SJSA1 (cell line): ENCODE results near the gene KRTAP4-3. TPM values are rescaled to one million over a fixed set of nuclear protein-coding genes. Genes with fewer than 3 reads are reported as not detected.
"Not testable (repeated sequence)": the region's sequence is repeated elsewhere in the genome, so short reads cannot be mapped to it uniquely, and the experiment has no call there.

Experiments
- DNase-seq, 2 experiments: peaks; one replicate each; pipeline ENCODE4 v3.0.0-alpha.2; 2015 to 2020; ENCODE audit warnings: low spot score in 2 of 2, low read depth in 1 of 2
- H3K27ac ChIP-seq: fragments of 250-450 bp; sonication (Bioruptor Pico); 2 replicates; pipeline ENCODE4 v1.5.1; 2020; ENCODE audit warnings: mild to moderate bottlenecking, moderate library complexity
- H3K27me3 ChIP-seq: fragments of 250-450 bp; sonication (Bioruptor Pico); replicated peaks from 2 replicates; pipeline ENCODE4 v1.5.1; 2020; ENCODE audit warnings: mild to moderate bottlenecking, moderate library complexity
- H3K36me3 ChIP-seq: fragments of 250-450 bp; sonication (Bioruptor Pico); 2 replicates; pipeline ENCODE4 v1.5.1; 2020; ENCODE audit warnings: mild to moderate bottlenecking
- H3K4me1 ChIP-seq: fragments of 250-450 bp; sonication (Bioruptor Pico); replicated peaks from 2 replicates; pipeline ENCODE4 v1.6.1; 2021; ENCODE audit warnings: mild to moderate bottlenecking
- H3K4me3 ChIP-seq: fragments of 250-450 bp; sonication (Bioruptor Pico); 2 replicates; pipeline ENCODE4 v1.5.1; 2020; ENCODE audit warnings: mild to moderate bottlenecking
- H3K9me3 ChIP-seq: fragments of 250-450 bp; sonication (Bioruptor Pico); replicated peaks from 2 replicates; pipeline ENCODE4 v1.5.1; 2020; ENCODE audit warnings: mild to moderate bottlenecking
- total RNA-seq: library from RNA; depleted of rRNA; stranded (reverse); fragments of >200 nt; shearing (Covaris generic); gene quantifications from 2 replicates; pipeline ENCODE4 v1.2.3, GENCODE V29; 2014

The KRTAP4-3 gene
- total RNA-seq, 1 experiment from 2014 or later = not detected

DNA sequence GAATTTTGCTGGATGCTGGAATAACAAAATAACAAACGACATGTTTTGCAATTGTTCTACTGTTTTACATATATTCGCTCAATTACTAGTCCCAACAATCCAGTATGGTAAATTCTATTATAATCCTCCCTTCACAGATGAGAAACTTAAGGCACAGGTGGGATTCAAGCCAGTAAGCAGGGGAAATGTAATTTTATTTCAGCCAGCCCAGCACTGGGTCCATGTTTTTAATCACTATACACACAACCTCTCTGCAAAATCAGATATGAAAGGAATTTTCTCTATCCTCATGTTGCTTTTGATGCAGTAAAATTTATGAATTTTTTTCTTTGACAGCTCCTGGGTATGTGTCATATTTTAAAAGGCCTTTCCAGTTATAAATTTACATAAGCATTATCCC lies 22.8 kb downstream of the KRTAP4-3 start:
- H3K27me3 ChIP-seq = no peaks in the 10 kb centered on the region
- H3K9me3 ChIP-seq = peaks cover 3% of the 10 kb centered on the region; the same call in 1 of the 2 replicates
- H3K4me3 ChIP-seq = no peak overlapping the region
- H3K27ac ChIP-seq = no peak overlapping the region
- no peaks in the 10 kb centered on the region for H3K36me3 ChIP-seq
- peaks cover 14% of the 10 kb centered on the region for H3K4me1 ChIP-seq
- no peak for DNase-seq

GRCh38 chr17:41144846-41145245 lies 23.2 kb downstream of the KRTAP4-3 start:
- Histone ChIP-seq H3K36me3 (no peaks in the 10 kb centered on the region), H3K27ac (no peak overlapping the region), H3K4me3 (no peak overlapping the region), H3K4me1 (peaks cover 16% of the 10 kb centered on the region), H3K9me3 (peaks cover 4% of the 10 kb centered on the region; the same call in 1 of the 2 replicates), H3K27me3 (no peaks in the 10 kb centered on the region)
- no peak for DNase-seq

GRCh38 chr17:41141361-41141760 lies 26.7 kb downstream of the KRTAP4-3 start:
- Histone ChIP-seq H3K27me3 (no peaks in the 10 kb centered on the region), H3K36me3 (no peaks in the 10 kb centered on the region), H3K4me3 (no peak overlapping the region), H3K27ac (peak overlapping the region; percentile 69), H3K9me3 (peaks cover 4% of the 10 kb centered on the region; the same call in 1 of the 2 replicates), H3K4me1 (peaks cover 16% of the 10 kb centered on the region)
- DNase-seq = no peak

DNA sequence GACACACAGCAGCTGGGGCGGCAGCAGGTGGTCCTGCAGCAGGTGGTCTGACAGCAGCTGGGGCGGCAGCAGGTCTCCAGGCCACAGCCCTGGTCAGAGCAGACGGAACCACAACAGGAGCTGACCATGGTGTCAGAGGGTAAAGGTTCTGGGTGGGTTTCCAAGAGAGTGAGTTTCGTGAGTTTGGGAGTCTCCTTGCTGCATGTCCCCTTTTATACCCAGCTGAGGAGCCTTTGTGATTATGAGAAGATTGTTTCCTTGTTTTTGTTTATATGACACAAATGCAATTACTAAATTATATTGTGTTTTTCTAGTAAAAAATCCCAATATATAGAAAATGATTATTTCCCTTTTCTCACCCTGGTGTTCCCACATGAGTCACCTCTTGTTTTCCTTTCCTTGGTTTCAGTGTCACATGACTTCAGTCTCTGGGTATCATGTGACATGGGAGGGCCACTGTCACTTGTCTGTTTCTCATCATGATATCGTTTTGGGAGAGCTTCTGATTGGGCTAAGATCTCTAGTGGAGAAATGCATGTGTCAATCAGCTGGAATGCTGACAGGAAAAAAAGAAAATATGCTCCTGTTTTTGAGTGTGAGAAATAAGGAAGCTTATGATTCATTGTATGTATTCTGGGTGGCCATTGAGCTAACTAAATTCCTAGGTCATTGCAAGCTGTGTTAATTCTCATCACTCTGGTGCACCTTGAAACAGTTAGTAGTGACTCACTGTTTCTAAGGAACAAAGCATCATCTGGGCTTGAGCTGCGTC lies 27.5 kb downstream of the KRTAP4-3 start, which contains the start of gene KRTAP4-6:
Gene KRTAP4-6, minus strand, starts transcription at position 185 of the 772 bp plus-strand sequence. Its CDS starts 57 bp downstream, at position 128.
- Histone ChIP-seq H3K4me3 (no peak within 1 kb of the TSS), H3K9me3 (peaks cover 4% of the 10 kb centered on the region; the same call in 1 of the 2 replicates), H3K36me3 (no peaks in the 10 kb centered on the region), H3K27me3 (no peaks in the 10 kb centered on the region), H3K4me1 (peaks cover 16% of the 10 kb centered on the region), H3K27ac (peak within 1 kb of the TSS; percentile 83)
- DNase-seq = peak; percentile 68 to 92

DNA sequence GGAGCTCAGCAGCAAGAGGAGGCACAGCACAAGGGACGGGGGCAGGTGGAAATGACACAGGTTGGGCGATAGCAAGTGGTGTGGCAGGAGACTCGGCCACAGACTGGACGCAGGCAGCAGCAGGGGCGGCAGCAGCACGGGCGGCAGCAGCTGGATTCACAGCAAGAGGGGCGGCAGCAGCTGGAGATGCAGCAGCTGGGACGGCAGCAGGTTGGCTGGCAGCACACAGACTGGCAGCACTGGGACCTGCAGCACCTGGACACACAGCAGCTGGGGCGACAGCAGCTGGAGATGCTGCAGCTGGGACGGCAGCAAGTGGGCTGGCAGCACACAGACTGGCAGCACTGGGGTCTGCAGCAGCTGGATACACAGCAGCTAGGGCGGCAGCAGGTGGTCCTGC lies 28.2 kb downstream of the KRTAP4-3 start:
- H3K27ac ChIP-seq, H3K4me3 ChIP-seq, H3K27me3 ChIP-seq, H3K9me3 ChIP-seq, DNase-seq, H3K36me3 ChIP-seq: not testable (repeated sequence)
- peaks cover 16% of the 10 kb centered on the region for H3K4me1 ChIP-seq

GRCh38 chr17:41133880-41134735 lies 33.9 kb downstream of the KRTAP4-3 start:
- no peaks in the 10 kb centered on the region for H3K9me3 ChIP-seq
- H3K27ac ChIP-seq = peak overlapping the region; percentile 44
- H3K4me1 ChIP-seq = peaks cover 25% of the 10 kb centered on the region
- no peaks in the 10 kb centered on the region for H3K36me3 ChIP-seq
- peak in 1 of 2 experiments; percentile 13 for DNase-seq
- no peaks in the 10 kb centered on the region for H3K27me3 ChIP-seq
- H3K4me3 ChIP-seq = no peak overlapping the region

DNA sequence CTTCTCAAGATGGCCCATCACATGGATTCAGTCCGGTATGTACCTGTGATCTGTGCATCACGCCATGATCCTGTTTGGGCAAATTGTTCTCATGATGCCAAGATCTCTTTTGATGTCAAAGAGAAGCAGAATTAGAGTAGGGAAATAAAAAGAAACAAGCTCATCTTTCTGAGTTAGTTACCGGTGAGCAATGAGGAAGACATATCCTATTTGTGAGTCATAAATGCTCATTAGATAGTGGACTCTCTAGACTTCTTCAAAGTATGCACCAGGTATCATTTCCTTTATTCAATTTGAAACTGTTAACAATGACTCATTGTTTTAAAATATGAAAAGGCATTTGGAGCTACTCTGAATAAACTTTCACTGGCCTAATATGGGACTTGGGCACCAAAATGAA lies 36.0 kb downstream of the KRTAP4-3 start:
- DNase-seq = peak in 1 of 2 experiments; percentile 15
- Histone ChIP-seq H3K27ac (no peak overlapping the region), H3K36me3 (no peaks in the 10 kb centered on the region)

DNA sequence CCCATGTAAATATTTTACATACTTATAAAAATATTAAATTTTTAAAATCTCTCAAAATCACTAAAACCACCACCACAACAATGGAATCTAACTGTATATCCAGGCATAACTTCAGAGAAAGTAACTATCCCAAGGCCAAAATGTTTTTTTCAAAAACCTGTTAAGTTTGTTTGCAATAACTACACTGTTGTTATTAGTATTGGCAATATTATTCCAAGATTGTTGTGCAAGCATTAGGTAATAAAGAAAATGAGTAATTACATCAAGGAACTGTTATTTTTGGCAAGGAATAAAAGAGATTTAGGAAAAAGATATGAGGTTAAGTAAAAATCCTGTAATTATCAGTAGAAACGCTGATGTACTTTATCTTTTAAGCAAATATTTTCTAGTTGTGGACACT lies 40.6 kb downstream of the KRTAP4-3 start:
- Histone ChIP-seq H3K27me3 (no peaks in the 10 kb centered on the region), H3K4me1 (peaks cover 11% of the 10 kb centered on the region), H3K4me3 (no peak overlapping the region), H3K36me3 (no peaks in the 10 kb centered on the region), H3K27ac (no peak overlapping the region), H3K9me3 (no peaks in the 10 kb centered on the region)
- DNase-seq = no peak

More for the DNA sequence above, 36.0 kb downstream of the KRTAP4-3 start:
- H3K4me3 ChIP-seq = no peak overlapping the region
- no peaks in the 10 kb centered on the region for H3K9me3 ChIP-seq
- H3K27me3 ChIP-seq = no peaks in the 10 kb centered on the region
- peaks cover 25% of the 10 kb centered on the region for H3K4me1 ChIP-seq

- Histone ChIP-seq H3K27me3 (no peaks in the 10 kb centered on the region), H3K4me3 (no peak overlapping the region), H3K4me1 (peaks cover 2% of the 10 kb centered on the region), H3K27ac (no peak overlapping the region), H3K9me3 (no peaks in the 10 kb centered on the region), H3K36me3 (no peaks in the 10 kb centered on the region)
- no peak for DNase-seq
These were observed 41.6 kb downstream of the KRTAP4-3 start for GRCh38 chr17:41126412-41126811.

GRCh38 chr17:41125064-41125463 lies 43.0 kb downstream of the KRTAP4-3 start:
- no peak for DNase-seq
- no peaks in the 10 kb centered on the region for H3K9me3 ChIP-seq
- no peaks in the 10 kb centered on the region for H3K4me1 ChIP-seq

GRCh38 chr17:41123991-41124371 lies 44.0 kb downstream of the KRTAP4-3 start, which contains the start of gene KRTAP4-12:
KRTAP4-12 (minus strand) TSS chr17:41124182; CDS start chr17:41124122, 60 bp downstream.
- not testable (repeated sequence) for H3K4me3 ChIP-seq, H3K4me1 ChIP-seq, H3K27me3 ChIP-seq, H3K9me3 ChIP-seq, DNase-seq, H3K36me3 ChIP-seq, H3K27ac ChIP-seq

More at GRCh38 chr17:41125064-41125463, 43.0 kb downstream of the KRTAP4-3 start:
- H3K36me3 ChIP-seq = no peaks in the 10 kb centered on the region
- no peak overlapping the region for H3K4me3 ChIP-seq
- H3K27ac ChIP-seq = no peak overlapping the region
- H3K27me3 ChIP-seq = no peaks in the 10 kb centered on the region

DNA sequence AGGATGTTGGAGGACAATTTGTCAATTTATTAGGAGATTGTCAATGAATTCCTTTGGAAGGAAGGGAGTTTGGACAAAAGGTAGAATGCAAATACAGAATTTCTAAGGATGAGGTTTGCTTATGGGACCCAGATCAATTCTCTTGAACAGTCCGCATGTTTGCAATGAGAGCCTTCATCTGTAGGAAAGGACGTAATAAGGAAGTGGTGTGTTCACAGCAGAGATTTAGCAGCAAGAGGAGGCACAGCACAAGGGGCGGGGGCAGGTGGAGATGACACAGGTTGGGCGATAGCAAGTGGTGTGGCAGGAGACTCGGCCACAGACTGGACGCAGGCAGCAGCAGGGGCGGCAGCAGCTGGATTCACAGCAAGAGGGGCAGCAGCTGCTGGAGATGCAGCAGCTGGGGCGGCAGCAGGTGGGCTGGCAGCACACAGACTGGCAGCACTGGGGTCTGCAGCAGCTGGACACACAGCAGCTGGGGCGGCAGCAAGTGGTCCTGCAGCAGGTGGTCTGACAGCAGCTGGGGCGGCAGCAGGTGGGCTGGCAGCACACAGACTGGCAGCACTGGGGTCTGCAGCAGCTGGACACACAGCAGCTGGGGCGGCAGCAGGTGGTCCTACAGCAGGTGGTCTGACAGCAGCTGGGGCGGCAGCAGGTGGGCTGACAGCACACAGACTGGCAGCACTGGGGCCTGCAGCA lies 44.6 kb downstream of the KRTAP4-3 start:
- H3K27ac ChIP-seq, H3K27me3 ChIP-seq, H3K4me3 ChIP-seq, DNase-seq, H3K4me1 ChIP-seq, H3K36me3 ChIP-seq, H3K9me3 ChIP-seq: not testable (repeated sequence)

DNA sequence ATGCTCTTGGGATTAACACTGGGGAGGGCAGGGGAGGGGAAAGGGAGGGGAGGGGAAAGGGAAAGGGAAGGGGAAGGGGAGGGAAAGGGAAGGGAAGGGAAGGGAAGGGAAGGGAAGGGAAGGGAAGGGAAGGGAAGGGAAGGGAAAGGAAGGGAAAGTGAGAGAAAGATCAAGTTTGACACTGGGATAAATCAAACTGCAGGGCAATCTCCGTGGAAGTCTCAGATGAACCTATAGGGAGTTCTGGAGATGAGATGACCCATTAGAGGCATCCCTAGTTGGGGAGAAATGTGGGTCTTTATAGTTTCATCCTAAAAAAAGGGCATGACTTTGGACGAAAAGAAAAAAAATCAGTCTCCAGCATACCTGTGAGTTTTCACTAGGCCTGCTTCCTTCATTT lies 46.3 kb downstream of the KRTAP4-3 start:
- H3K27ac ChIP-seq = no peak overlapping the region
- DNase-seq = no peak
- H3K36me3 ChIP-seq = no peaks in the 10 kb centered on the region
- H3K4me1 ChIP-seq = no peaks in the 10 kb centered on the region
- H3K27me3 ChIP-seq = no peaks in the 10 kb centered on the region
- H3K4me3 ChIP-seq = no peak overlapping the region
- no peaks in the 10 kb centered on the region for H3K9me3 ChIP-seq
